GM19240 (cell line): Measurements from ENCODE around the gene SAMD8.

ENCODE experiments used
- DNase-seq: peaks from one replicate; pipeline ENCODE4 v3.0.0; 2011; ENCODE audit warnings: low spot score; ENCODE audit not compliant: insufficient read length

Gene SAMD8

GRCh38 chr10:75111365-75111906, at the start of gene SAMD8:
Gene SAMD8 (plus strand): TSS chr10:75111656. CDS start chr10:75150529, 38,873 bp downstream.
- no peak for DNase-seq

GRCh38 chr10:75061709-75062505, 49.5 kb upstream of the SAMD8 start:
- DNase-seq: no peak

GRCh38 chr10:75062506-75063299, 48.8 kb upstream of the SAMD8 start:
- no peak for DNase-seq

DNA sequence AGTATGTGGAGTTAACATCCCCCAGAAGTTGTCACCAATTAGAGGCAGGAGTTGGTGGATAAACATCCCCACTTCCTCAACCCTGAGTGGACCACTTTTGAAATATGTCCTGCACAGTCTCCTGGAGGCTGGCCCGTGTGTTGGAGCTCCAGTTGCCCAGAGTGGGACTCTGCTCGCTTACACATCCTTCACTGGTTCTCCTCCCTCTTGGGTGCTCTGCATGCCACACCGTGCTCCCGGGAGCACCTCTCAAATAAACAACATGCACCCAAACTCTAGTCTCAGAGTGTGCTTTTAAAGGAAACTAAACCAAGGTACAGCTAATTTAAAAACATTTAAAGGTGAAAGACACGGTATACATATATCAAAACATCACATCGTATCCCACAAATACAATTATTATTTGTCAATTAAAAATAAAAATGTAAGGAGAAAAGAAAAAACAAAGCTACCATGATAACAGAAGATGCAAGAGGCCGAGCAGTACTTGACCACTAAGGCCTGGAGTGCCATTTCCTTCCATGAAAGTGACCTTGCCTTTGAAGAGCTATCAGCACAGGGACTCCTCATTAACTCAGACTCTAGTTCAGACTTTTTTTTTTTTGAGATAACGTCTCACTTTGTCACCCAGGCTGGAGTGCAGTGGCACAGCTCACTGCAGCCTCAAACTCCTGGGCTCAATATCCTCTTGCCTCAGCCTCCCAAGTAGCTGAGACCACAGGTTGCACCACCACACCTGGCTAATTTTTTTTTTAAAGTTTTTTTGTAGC, 47.8 kb upstream of the SAMD8 start:
- no peak for DNase-seq

DNA sequence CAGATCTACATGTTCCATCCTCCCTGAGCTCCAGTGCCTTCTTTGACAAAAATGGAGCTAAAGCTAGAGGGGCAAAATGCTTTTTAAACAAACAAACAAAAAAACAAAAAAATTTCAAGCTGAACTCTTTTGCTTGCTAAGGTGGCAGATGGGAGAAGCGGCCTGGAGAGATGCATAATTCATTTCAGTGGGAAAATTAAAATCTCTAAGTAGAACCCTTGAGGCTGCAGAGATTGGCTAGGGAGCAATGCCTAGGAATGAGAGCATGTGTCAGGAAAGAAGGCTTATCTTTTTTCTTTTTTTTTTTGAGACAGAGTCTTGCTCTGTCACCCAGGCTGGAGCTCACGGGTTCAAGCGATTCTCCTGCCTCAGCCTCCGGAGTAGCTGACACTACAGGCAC, 46.4 kb upstream of the SAMD8 start:
- DNase-seq: no peak

- DNase-seq: no peak
Measured at GRCh38 chr10:75066271-75066670, 45.2 kb upstream of the SAMD8 start.

DNA sequence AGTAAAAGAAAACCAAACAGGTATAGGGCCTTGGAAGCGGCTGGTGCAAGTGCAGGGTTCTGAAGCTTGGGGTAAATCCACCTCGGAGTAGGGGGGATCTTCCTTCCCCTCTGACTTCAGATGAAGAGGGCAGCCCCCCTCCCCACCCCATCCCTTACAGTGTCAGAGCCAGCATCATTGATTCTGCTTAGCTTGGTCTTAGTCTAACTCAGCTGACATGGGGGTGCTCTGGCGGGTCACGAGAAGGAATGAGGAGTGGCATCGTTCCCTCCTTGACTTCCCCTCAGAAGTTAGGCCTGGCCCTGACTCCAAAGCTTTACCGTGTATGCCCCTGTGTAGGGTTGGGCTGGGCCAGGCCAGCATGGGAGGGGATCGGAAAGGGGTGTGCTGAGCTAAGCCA, 44.2 kb upstream of the SAMD8 start:
- DNase-seq: no peak

DNA sequence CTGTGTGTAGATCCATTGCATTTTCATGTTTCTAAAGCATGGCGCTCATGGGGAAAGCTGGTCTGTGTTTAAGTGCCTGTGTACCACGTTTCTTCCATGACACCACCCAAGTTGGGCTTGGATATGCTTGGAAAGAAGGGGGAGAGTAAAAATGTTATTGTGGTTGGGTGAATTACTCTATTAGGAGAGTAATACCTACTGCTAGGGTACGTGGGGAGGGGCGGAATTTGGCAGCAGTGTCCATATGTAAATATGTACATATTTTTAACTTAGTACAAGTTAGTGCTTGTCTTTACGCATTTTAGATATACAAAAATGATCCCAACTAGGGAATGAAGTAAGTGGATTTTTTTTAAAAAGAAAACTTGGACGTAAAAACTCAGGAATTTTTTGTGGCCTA, 42.9 kb upstream of the SAMD8 start:
- DNase-seq: no peak

- no peak for DNase-seq
Measured at GRCh38 chr10:75070476-75070875, 41.0 kb upstream of the SAMD8 start.

DNA sequence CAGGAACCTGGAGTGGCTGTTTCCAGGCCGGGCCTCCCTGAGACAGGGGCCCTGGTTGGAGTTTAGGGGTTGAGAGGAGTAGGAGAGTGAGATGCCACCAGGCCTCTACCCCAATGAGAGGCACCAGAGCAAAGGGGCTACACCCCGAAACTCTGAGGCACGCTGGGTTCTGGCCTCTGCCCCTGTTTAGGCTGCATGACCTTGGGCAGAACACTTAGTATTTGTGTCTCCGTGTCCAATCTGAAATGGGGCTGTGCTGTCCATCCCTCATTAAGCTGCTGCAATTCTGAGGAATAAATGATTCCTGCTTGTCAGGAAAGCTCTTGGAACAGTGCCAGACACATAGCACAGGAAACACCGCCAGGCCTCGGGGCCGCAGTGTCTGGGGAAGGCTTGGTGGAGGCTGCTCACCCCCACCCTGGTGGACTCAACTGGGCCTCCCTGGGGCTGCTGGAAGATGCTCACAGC, 40.5 kb upstream of the SAMD8 start:
- DNase-seq: no peak

- no peak for DNase-seq
Measured at GRCh38 chr10:75071756-75072155, 39.7 kb upstream of the SAMD8 start.

- no peak for DNase-seq
Measured at GRCh38 chr10:75072727-75073126, 38.7 kb upstream of the SAMD8 start.

- no peak for DNase-seq
Measured at GRCh38 chr10:75073442-75073841, 38.0 kb upstream of the SAMD8 start.

- DNase-seq: no peak
Measured at GRCh38 chr10:75074711-75075445, 36.6 kb upstream of the SAMD8 start.

GRCh38 chr10:75076348-75076747, 35.1 kb upstream of the SAMD8 start:
- DNase-seq: no peak

DNA sequence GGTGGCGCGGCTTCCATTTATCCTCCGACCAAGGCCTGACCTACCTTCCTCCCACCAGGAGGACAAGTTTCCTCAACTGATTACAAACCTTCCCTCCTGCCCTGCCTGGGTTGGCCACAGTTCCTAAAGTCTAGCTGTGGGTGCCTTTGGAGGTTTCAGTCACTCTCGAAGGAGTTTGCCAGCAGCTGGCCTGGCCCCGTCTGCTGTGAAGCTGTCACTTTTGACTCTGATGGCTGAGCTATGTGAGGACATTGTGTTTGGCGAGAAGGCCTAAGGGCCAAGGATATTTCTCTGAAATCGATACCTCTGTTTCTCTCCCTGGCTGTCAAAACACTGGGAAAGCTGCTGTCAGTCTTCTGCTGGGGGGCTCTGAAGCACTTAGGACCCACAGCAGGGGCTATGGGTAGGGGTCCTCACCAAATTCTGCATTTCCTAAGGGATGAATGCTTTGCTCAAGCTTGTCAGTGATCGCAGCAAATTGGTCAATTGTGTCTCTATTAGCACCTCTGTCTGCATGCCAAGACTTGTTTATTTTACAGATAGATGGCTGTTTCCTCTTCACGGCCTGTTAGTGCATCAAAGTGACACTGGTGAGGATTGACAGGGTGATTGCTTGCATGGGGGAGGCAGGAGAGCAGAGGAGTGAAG, 31.9 kb upstream of the SAMD8 start:
- no peak for DNase-seq

- DNase-seq: no peak
Measured at GRCh38 chr10:75080554-75080953, 30.9 kb upstream of the SAMD8 start.

GRCh38 chr10:75081379-75081778, 30.1 kb upstream of the SAMD8 start:
- no peak for DNase-seq

DNA sequence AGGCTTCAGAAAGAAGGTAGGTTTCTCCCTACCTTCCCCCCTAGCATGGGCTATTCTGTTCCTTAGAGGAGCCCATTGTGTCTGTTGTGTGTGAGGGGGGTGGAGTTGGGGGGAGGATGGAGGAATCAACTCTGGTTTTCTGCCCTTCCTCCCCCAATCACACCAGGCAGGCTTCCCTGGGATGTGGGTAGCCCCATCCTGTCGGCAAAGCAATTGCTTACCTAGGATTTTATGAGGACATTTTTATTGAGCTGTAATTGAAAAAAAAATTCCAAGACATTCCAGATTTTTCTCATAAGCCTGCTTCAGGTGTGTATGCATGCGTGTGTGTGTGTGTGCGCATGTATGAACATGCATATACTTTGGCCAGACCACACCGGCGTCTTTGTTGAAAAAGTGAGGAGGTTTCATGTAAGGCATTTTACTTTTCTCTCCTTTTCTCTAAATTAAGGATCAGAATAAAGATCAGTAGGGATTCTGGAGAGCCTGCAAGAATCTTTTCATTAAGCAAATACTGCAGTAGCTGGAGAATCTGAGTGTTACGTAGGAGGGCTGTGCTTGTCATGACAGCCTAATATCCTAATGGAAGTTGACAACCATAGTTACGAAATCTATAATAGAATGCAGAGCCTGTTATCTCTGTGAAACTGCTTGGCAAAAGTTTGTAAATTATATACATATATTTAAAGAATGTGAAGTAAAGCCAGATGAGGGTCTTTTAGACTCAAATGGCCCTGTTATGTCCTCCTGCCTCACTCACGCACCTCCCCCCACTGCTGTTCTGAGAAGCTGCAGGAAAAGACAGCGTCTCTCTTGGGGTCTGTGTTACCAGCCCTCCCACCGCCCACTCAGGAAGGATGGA, 27.3 kb upstream of the SAMD8 start:
- no peak for DNase-seq
